ENCODE measurements around the gene CAMTA1.

GRCh38 chr1:7004181-7004580, 218.9 kb downstream of the CAMTA1 start:
- TF ChIP-seq, protein P1, sequence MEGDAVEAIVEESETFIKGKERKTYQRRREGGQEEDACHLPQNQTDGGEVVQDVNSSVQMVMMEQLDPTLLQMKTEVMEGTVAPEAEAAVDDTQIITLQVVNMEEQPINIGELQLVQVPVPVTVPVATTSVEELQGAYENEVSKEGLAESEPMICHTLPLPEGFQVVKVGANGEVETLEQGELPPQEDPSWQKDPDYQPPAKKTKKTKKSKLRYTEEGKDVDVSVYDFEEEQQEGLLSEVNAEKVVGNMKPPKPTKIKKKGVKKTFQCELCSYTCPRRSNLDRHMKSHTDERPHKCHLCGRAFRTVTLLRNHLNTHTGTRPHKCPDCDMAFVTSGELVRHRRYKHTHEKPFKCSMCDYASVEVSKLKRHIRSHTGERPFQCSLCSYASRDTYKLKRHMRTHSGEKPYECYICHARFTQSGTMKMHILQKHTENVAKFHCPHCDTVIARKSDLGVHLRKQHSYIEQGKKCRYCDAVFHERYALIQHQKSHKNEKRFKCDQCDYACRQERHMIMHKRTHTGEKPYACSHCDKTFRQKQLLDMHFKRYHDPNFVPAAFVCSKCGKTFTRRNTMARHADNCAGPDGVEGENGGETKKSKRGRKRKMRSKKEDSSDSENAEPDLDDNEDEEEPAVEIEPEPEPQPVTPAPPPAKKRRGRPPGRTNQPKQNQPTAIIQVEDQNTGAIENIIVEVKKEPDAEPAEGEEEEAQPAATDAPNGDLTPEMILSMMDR (IDR thresholded peaks at IDR 0.05; ENCODE audit: poor library complexity): no peak
- no peak for TF ChIP-seq EZH2 (IDR thresholded peaks at IDR 0.05; ENCODE audit: borderline replicate concordance)

Measured in hepatocyte (in vitro differentiated cells).